IMR-90 (cell line): ENCODE results near the gene RAD51B. TPM values are rescaled to one million over a fixed set of nuclear protein-coding genes. Genes with fewer than 3 reads are reported as not detected.

Experiments
- ATAC-seq: fragments of 200-7000 bp; cut with Tn5 transposase; 2 replicates; pipeline ENCODE4 v1.9.1; 2020; ENCODE audit warnings: low read depth, mild to moderate bottlenecking, moderate library complexity
- BruUV-seq: library from RNA; stranded (reverse); fragments of 400-500 nt; replicated peaks from 2 replicates; lab custom pipeline; 2021; lab: Mats Ljungman, UMichigan
- CTCF ChIA-PET: fragments of 300-600 bp; formaldehyde crosslinking; extraction: SDS; loops from one replicate; lab custom pipeline; 2021; ENCODE audit warnings: antibody characterized with exemption; lab: Yijun Ruan, JAX
- POLR2A ChIA-PET: fragments of 300-600 bp; sonication (Branson Sonifier 250); formaldehyde crosslinking; loops from one replicate; lab custom pipeline; 2022; ENCODE audit warnings: antibody characterized with exemption; ENCODE audit not compliant: unreplicated experiment; lab: Charles Lee
- DNase-seq: peaks from one replicate; pipeline ENCODE4 v3.0.0; 2013
- H2AFZ ChIP-seq: replicated peaks from 2 replicates; pipeline ENCODE3; 2013; ENCODE audit warnings: low read length, mild to moderate bottlenecking; ENCODE audit not compliant: poor library complexity
- H2AK5ac ChIP-seq: 2 replicates; pipeline ENCODE4 v1.6.1; 2013; ENCODE audit warnings: low read depth, low read length, inconsistent platforms
- H2AK9ac ChIP-seq: replicated peaks from 2 replicates; pipeline ENCODE3; 2013; ENCODE audit warnings: mild to moderate bottlenecking, low read depth, low read length, moderate library complexity; ENCODE audit not compliant: poor library complexity
- H2BK120ac ChIP-seq: 2 replicates; pipeline ENCODE4 v1.6.1; 2013; ENCODE audit warnings: low read depth, low read length, inconsistent platforms
- H2BK15ac ChIP-seq: 3 replicates; pipeline ENCODE4 v1.6.1; 2013; ENCODE audit warnings: low read depth, low read length, inconsistent platforms
- H2BK20ac ChIP-seq: 2 replicates; pipeline ENCODE4 v1.6.1; 2013; ENCODE audit warnings: low read depth, mild to moderate bottlenecking, inconsistent platforms, low read length, moderate library complexity
- H2BK5ac ChIP-seq: 2 replicates; pipeline ENCODE4 v1.6.1; 2013; ENCODE audit warnings: mild to moderate bottlenecking, low read depth, low read length, inconsistent platforms; ENCODE audit not compliant: poor library complexity, severe bottlenecking
- H3K14ac ChIP-seq: replicated peaks from 2 replicates; pipeline ENCODE4 v1.6.1; 2013; ENCODE audit warnings: low read depth, low read length, inconsistent platforms
- H3K18ac ChIP-seq: 2 replicates; pipeline ENCODE4 v1.6.1; 2013; ENCODE audit warnings: low read depth, low read length, control low read depth
- H3K23ac ChIP-seq: 2 replicates; pipeline ENCODE4 v1.6.1; 2013; ENCODE audit warnings: low read depth, low read length, inconsistent platforms
- H3K27ac ChIP-seq: 2 replicates; pipeline ENCODE4 v1.5.1; 2013; ENCODE audit warnings: mild to moderate bottlenecking, control low read depth, low read length; ENCODE audit not compliant: insufficient read depth
- H3K27me3 ChIP-seq: 2 replicates; pipeline ENCODE4 v1.6.1; 2013; ENCODE audit warnings: low read length; ENCODE audit not compliant: control insufficient read depth, insufficient read depth
- H3K36me3 ChIP-seq: 2 replicates; pipeline ENCODE4 v1.6.1; 2013; ENCODE audit warnings: low read length, mixed read lengths; ENCODE audit not compliant: control insufficient read depth, insufficient read depth
- H3K4ac ChIP-seq: 2 replicates; pipeline ENCODE4 v1.6.1; 2013; ENCODE audit warnings: low read depth, low read length, inconsistent platforms
- H3K4me1 ChIP-seq: 2 replicates; pipeline ENCODE4 v1.6.1; 2013; ENCODE audit warnings: low read length, mixed read lengths; ENCODE audit not compliant: control insufficient read depth, insufficient read depth
- H3K4me2 ChIP-seq: 2 replicates; pipeline ENCODE4 v1.6.1; 2013; ENCODE audit warnings: low read depth, mild to moderate bottlenecking, control low read depth, low read length, moderate library complexity
- H3K4me3 ChIP-seq: 2 replicates; pipeline ENCODE4 v1.5.1; 2013; ENCODE audit warnings: low read depth, mild to moderate bottlenecking, control low read depth, low read length, moderate library complexity; ENCODE audit not compliant: insufficient read depth
- H3K56ac ChIP-seq: 2 replicates; pipeline ENCODE4 v1.6.1; 2013; ENCODE audit warnings: low read length, inconsistent platforms; ENCODE audit not compliant: insufficient read depth; ENCODE audit errors: extremely low read depth
- H3K79me1 ChIP-seq, 2 experiments: 2 replicates each; pipeline ENCODE4 v1.6.1; 2013; ENCODE audit warnings: low read length in 2 of 2, inconsistent platforms in 1 of 2, low read depth in 1 of 2
- H3K9ac ChIP-seq: 2 replicates; pipeline ENCODE4 v1.6.1; 2013; ENCODE audit warnings: low read depth, low read length, control low read depth
- H3K9me1 ChIP-seq: 2 replicates; pipeline ENCODE4 v1.6.1; 2013; ENCODE audit warnings: low read length, inconsistent platforms; ENCODE audit not compliant: insufficient read depth
- H3K9me3 ChIP-seq: 2 replicates; pipeline ENCODE4 v1.6.1; 2013; ENCODE audit warnings: low read length; ENCODE audit not compliant: control insufficient read depth, insufficient read depth
- H4K20me1 ChIP-seq: 2 replicates; pipeline ENCODE4 v1.6.1; 2013; ENCODE audit warnings: low read length, inconsistent platforms; ENCODE audit not compliant: insufficient read depth
- H4K5ac ChIP-seq: 2 replicates; pipeline ENCODE4 v1.6.1; 2013; ENCODE audit warnings: mild to moderate bottlenecking, low read depth, low read length, control low read depth
- H4K8ac ChIP-seq, 2 experiments: 2 replicates each; pipeline ENCODE4 v1.6.1; 2013; ENCODE audit warnings: low read depth in 2 of 2, low read length in 2 of 2, control low read depth in 1 of 2, inconsistent platforms in 1 of 2
- H4K91ac ChIP-seq: 2 replicates; pipeline ENCODE4 v1.6.1; 2013; ENCODE audit warnings: low read depth, low read length, inconsistent platforms; ENCODE audit not compliant: insufficient read depth
- BHLHE40 ChIP-seq: fragments of 150-350 bp; IDR thresholded peaks from 2 replicates; pipeline ENCODE4 v1.6.1; 2016; ENCODE audit warnings: mild to moderate bottlenecking, low read depth, low read length
- CEBPB ChIP-seq: IDR thresholded peaks from 2 replicates; pipeline ENCODE4 v1.6.1; 2012; ENCODE audit warnings: low read depth, low read length, improper control_type of control experiment
- CHD1 ChIP-seq: IDR thresholded peaks from 2 replicates; pipeline ENCODE4 v1.6.1; 2012; ENCODE audit warnings: low read depth, low read length, improper control_type of control experiment
- FOS ChIP-seq: fragments of 150-350 bp; IDR thresholded peaks from 2 replicates; pipeline ENCODE4 v1.6.1; 2016; ENCODE audit warnings: low read depth, low read length
- MAFK ChIP-seq: IDR thresholded peaks from 2 replicates; pipeline ENCODE4 v1.6.1; 2012; ENCODE audit warnings: low read depth, low read length, improper control_type of control experiment
- MAZ ChIP-seq: IDR thresholded peaks from 2 replicates; pipeline ENCODE4 v1.6.1; 2012; ENCODE audit warnings: low read depth, mild to moderate bottlenecking, low read length, improper control_type of control experiment, moderate library complexity, borderline replicate concordance
- MXI1 ChIP-seq: IDR thresholded peaks from 2 replicates; pipeline ENCODE4 v1.6.1; 2012; ENCODE audit warnings: low read depth, mild to moderate bottlenecking, low read length, moderate library complexity, borderline replicate concordance
- NFE2L2 ChIP-seq: fragments of 150-350 bp; IDR thresholded peaks from 2 replicates; pipeline ENCODE4 v1.6.1; 2016; ENCODE audit warnings: low read depth, mild to moderate bottlenecking, low read length
- POLR2A ChIP-seq: IDR thresholded peaks from 2 replicates; pipeline ENCODE4 v1.6.1; 2012; ENCODE audit warnings: mild to moderate bottlenecking, low read depth, low read length
- RAD21 ChIP-seq: IDR thresholded peaks from 2 replicates; pipeline ENCODE4 v1.6.1; 2012; ENCODE audit warnings: low read length, improper control_type of control experiment
- RCOR1 ChIP-seq: IDR thresholded peaks from 2 replicates; pipeline ENCODE4 v1.6.1; 2012; ENCODE audit warnings: mild to moderate bottlenecking, low read length, improper control_type of control experiment; ENCODE audit not compliant: insufficient replicate concordance
- RFX5 ChIP-seq: IDR thresholded peaks from 2 replicates; pipeline ENCODE4 v1.8.0; 2012; ENCODE audit warnings: low read depth, mild to moderate bottlenecking, low read length, moderate library complexity
- SMC3 ChIP-seq: fragments of 150-350 bp; IDR thresholded peaks from 2 replicates; pipeline ENCODE4 v1.6.1; 2016; ENCODE audit warnings: low read depth, mild to moderate bottlenecking, antibody characterized with exemption, low read length, moderate library complexity
- WGBS, 2 experiments: methylation state at CpG; one replicate each; pipeline versions ENCODE4 v1.1.5 to v1.1.7; 2013; ENCODE audit warnings: missing lambda C conversion rate in 2 of 2; ENCODE audit not compliant: insufficient read length in 1 of 2; ENCODE audit errors: extremely low coverage in 2 of 2; 5-methylcytosine and 5-hydroxymethylcytosine counted together
- dilution Hi-C: fragments of 300-500 bp; cut with HindIII; formaldehyde crosslinking; loops from one replicate; pipeline ENCODE4 v1.14.3; 2018; ENCODE audit warnings: low sequenced_read_pairs; ENCODE audit not compliant: unreplicated experiment
- in situ Hi-C: fragments of 300-500 bp; cut with MboI; formaldehyde crosslinking; loops from 3 replicates; pipeline ENCODE4 v1.14.3; 2019; ENCODE audit warnings: low sequenced_read_pairs, inconsistent platforms, mixed read lengths
- intact Hi-C: fragments of 100-400 bp; cut with micrococcal nuclease; formaldehyde crosslinking; loops from 2 replicates; pipeline ENCODE4 v1.10.0; 2022
- polyA plus RNA-seq, 3 experiments: library from polyadenylated mRNA; depleted of rRNA; stranded (reverse); fragments of >200 nt; gene quantifications; 2 replicates each; pipeline ENCODE4 v1.2.3, GENCODE V29; 2012; ENCODE audit warnings: low replicate concordance in 1 of 3
- total RNA-seq: library from RNA; depleted of rRNA; stranded (reverse); fragments of >200 nt; gene quantifications from 2 replicates; pipeline ENCODE4 v1.2.3, GENCODE V29; 2012
- TF ChIP-seq, protein P1 (sequence below): conservative IDR thresholded peaks from 2 replicates; pipeline ENCODE4 v1.5.1; 2012; ENCODE audit warnings: mild to moderate bottlenecking, low read depth, low read length, improper control_type of control experiment
- TF ChIP-seq, protein P2 (sequence below): fragments of 150-350 bp; IDR thresholded peaks from 2 replicates; pipeline ENCODE4 v1.6.1; 2016; ENCODE audit warnings: low read depth, mild to moderate bottlenecking, low read length, moderate library complexity, borderline replicate concordance
- TF ChIP-seq, protein P3 (sequence below): fragments of 150-350 bp; IDR thresholded peaks from 2 replicates; pipeline ENCODE4 v1.6.1; 2017; ENCODE audit warnings: mild to moderate bottlenecking, antibody characterized with exemption, low read length, low read depth

The RAD51B gene
- total and polyA plus RNA-seq, 2 of the 4 experiments (the other 2 are of a cell fraction), result 5.1 to 18.8 TPM

DNA sequence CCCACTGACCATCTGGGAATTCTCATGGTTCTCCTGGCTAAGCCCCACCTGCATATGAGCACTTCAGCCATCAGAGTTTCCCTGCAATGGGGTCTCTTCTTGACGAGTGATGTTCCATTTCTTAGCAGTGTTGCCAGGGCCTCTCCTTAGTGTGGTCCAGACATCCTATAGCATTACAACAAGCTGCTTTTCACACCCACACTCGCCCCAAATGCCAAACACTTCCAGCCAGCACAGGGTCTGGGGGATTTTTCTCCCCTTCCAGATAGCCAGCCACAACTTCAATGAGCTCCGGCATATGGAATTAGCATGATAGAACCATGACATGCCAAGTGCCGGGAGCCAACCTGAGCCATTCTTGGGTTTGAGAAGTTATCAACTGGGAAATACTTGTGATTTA, 705.9 kb downstream of the RAD51B start:
- TF ChIP-seq CEBPB (no peak), POLR2A (no peak), FOS (no peak), NFE2L2 (no peak), BHLHE40 (no peak), RFX5 (no peak), RAD21 (no peak), SMC3 (no peak), MXI1 (no peak), MAFK (no peak), RCOR1 (no peak), CHD1 (no peak), MAZ (no peak)
- TF ChIP-seq, protein P1, sequence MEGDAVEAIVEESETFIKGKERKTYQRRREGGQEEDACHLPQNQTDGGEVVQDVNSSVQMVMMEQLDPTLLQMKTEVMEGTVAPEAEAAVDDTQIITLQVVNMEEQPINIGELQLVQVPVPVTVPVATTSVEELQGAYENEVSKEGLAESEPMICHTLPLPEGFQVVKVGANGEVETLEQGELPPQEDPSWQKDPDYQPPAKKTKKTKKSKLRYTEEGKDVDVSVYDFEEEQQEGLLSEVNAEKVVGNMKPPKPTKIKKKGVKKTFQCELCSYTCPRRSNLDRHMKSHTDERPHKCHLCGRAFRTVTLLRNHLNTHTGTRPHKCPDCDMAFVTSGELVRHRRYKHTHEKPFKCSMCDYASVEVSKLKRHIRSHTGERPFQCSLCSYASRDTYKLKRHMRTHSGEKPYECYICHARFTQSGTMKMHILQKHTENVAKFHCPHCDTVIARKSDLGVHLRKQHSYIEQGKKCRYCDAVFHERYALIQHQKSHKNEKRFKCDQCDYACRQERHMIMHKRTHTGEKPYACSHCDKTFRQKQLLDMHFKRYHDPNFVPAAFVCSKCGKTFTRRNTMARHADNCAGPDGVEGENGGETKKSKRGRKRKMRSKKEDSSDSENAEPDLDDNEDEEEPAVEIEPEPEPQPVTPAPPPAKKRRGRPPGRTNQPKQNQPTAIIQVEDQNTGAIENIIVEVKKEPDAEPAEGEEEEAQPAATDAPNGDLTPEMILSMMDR, result no peak
- TF ChIP-seq, protein P2, sequence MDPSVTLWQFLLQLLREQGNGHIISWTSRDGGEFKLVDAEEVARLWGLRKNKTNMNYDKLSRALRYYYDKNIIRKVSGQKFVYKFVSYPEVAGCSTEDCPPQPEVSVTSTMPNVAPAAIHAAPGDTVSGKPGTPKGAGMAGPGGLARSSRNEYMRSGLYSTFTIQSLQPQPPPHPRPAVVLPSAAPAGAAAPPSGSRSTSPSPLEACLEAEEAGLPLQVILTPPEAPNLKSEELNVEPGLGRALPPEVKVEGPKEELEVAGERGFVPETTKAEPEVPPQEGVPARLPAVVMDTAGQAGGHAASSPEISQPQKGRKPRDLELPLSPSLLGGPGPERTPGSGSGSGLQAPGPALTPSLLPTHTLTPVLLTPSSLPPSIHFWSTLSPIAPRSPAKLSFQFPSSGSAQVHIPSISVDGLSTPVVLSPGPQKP, result no peak
- TF ChIP-seq, protein P3, sequence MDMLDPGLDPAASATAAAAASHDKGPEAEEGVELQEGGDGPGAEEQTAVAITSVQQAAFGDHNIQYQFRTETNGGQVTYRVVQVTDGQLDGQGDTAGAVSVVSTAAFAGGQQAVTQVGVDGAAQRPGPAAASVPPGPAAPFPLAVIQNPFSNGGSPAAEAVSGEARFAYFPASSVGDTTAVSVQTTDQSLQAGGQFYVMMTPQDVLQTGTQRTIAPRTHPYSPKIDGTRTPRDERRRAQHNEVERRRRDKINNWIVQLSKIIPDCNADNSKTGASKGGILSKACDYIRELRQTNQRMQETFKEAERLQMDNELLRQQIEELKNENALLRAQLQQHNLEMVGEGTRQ, result no peak
- Histone ChIP-seq H3K4ac (no peak overlapping the region), H3K14ac (no peak overlapping the region), H2AK5ac (0 out of 2 replicates have a peak overlapping the region, but pooled peaks have one; percentile 9), H3K9ac (no peak overlapping the region), H3K9me1 (peaks cover 3% of the 10 kb centered on the region; the same call in 1 of the 2 replicates), H2BK5ac (no peak overlapping the region), H3K23ac (no peak overlapping the region), H3K27ac (no peak overlapping the region), H3K4me2 (no peak overlapping the region), H3K36me3 (no peaks in the 10 kb centered on the region), H3K9me3 (peaks cover 3% of the 10 kb centered on the region), H4K8ac (no peak overlapping the region), H2AK9ac (no peak overlapping the region), H3K4me3 (no peak overlapping the region), H2BK15ac (no peak overlapping the region), H3K4me1 (peaks cover 5% of the 10 kb centered on the region), H3K56ac (no peak overlapping the region), H2AFZ (no peak overlapping the region), H2BK20ac (no peak overlapping the region), H2BK120ac (no peak overlapping the region), H3K27me3 (no peaks in the 10 kb centered on the region), H4K91ac (no peak overlapping the region), H3K18ac (no peak overlapping the region), H4K5ac (no peak overlapping the region), H3K79me1 (no peaks in the 10 kb centered on the region), H4K20me1 (no peaks in the 10 kb centered on the region)
- dilution Hi-C loops (no loop called here), in situ Hi-C loops (no loop called here), intact Hi-C loops (no loop called here)
- DNase-seq (no peak), ATAC-seq (no peak)
- WGBS, 2 experiments, result 100% methylated on average over 1 of the region's 4 CpGs; no CpG with 5 or more reads in 1 of the 2 experiments
- ChIA-PET POLR2A (interaction anchor here (0.6 kb wide), 1 partner anchor 267 kb away, joined by 24 read pairs; the partner anchor contains the start of gene ZFP36L1), CTCF (no interaction called here)
- no TSS peak for BruUV-seq
